HG03095 (cell line): ENCODE data around the gene GGT6.

Source experiments
- ATAC-seq: cut with Tn5 transposase; IDR thresholded peaks from one replicate; pipeline ENCODE4 v1.9.1; 2021; ENCODE audit warnings: moderate library complexity; ENCODE audit not compliant: unreplicated experiment

GGT6 gene

DNA sequence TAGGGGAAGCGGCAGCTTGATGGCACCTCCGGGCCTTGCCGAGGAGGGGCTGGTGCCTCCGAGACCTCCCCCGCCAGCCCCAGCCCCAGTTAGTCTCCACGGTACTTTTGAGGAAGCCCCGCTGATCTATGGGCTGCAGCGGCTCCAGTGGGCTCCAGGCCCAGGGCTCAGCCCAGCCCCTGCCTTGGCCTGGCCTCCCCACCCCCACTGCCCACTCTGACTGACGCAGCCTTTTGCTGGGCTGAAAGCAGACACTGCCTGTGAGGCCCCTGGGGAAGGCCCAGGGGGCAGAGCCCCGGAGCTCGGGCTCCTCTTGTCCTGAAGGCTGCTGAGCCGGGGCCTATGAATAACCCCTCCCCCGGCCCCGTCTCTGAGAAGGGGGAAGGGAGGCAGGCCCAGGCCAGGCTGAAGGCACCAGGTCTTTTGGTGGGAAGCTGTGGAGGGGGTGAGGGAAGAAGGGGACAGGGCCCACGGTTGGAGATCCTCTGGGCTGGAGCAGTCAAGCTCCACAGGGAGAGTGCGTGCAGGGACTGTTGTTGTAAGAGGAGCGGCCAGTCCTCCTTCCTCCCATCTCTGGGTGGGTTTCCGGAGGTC is 16.4 kb upstream of the GGT6 start:
- no peak for ATAC-seq

DNA sequence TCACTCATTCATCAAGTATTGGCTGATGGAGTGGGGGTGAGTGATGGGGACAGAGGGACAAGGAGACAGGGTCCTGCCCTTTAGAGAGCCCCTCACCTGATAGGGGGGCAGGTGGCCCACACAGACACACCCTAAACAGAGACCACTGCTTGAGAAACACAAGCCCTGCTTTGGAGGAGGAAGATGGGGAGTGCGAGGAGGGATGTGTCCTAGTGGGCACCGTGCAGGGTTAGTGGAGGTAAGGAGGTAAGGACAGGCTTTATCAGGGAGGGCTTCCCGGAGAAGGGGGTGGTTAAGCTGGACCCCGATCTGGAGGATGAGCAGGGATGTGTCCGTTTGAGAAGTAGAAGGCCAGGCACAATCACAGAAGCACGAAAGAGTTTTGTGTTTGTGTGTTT is 15.8 kb upstream of the GGT6 start:
- no peak for ATAC-seq

DNA sequence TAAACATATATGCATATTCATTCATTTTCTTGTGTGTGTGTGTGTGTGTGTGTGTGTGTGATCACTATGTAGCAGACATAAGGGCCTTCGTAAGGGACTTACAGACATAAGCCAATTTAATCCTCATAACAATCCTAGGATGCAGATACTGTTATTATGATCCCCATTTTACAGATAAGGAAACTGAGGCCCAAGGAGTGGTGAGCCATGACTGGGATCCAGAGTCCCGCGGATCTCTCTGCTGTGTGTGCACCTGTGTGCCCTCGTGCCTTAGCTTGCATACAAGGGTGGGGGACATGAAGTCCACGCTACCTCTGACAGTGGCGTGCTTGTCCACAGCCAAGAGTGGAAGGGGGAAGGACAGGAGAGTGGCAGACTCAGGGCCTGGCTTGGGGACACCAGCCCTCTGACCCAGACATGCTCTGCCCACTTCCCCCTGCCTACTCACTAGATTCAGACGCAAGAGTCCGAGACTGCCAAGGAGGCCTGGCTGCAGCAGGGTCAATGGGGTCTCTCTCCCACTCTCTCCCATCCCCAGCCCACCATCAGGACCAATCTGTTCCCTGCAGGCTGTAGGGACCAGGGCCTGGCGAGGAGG is 14.2 kb upstream of the GGT6 start:
- ATAC-seq: no peak

DNA sequence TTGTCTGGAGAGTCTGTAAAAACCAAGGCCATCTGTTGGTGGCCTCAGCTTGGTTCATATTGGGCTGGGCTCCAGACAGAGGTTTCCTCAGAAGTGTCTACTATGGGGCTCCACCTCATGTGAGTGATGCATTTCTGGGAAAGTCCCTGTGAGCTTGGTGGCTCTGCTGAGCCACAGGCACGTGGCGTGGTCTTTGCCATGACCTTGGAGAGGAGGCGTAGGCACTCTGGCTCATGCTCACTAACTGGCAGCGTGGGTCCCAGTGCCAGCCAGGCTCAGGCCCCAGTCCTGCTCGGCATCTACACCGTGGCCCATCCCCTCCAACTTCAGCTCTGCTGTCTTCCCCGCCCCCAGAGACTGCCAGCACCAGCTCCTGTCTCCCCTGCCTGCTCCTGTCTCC is 13.3 kb upstream of the GGT6 start:
- no peak for ATAC-seq

DNA sequence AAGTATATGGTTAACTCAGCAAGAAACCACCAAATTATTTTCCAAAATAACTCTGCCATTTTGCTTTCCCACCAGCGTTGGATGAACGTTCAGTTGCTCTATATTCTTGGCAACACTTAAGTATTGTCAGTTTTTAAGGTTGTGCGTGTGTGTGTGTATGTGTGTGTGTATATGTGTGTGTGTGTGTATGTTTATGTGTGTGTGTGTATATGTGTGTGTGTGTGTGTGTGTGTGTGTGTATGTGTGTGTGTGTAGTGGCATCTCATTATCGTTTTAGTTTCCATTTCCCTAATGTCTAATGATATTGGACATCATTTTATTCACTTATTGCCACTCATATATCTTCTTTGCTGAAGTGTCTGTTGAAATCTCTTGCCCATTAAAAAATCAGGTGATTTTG is 12.7 kb upstream of the GGT6 start:
- no peak for ATAC-seq

DNA sequence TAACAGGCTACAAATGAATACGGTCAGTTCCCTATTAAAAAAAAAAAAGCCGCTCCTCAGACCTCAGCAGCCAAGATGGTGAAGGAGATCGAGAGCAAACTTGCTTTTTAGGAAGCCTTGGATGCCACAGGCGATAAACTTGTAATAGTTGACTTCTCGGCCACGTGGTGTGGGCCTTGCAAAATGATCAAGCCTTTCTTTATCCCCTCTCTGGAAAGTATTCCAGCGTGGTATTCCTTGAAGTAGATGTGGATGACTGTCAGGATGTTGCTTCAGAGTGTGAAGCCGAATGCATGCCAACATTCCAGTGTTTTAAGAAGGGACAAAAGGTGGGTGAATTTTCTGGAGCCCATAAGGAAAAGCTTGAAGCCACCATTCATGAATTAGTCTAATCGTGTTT is 11.8 kb upstream of the GGT6 start:
- ATAC-seq: no peak

DNA sequence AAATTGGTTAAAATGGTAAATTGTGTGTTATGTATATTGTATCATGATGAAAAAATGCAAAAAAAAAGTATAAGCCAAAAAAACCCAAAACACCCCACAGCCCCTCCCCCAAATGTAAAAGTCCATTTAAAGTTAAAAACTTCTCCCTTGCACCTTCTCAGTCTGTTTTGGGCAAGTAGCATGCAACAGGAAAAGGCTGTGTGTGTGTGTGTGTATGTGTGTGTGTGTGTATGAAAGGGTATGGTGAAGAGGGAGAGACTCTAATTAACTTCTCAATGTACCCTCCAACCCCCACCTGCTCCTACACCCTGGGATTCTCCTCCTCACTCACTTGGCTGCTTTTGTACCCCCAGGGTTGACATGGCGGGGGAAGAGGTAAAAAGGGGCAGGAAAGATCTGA is 9.2 kb upstream of the GGT6 start:
- no peak for ATAC-seq

DNA sequence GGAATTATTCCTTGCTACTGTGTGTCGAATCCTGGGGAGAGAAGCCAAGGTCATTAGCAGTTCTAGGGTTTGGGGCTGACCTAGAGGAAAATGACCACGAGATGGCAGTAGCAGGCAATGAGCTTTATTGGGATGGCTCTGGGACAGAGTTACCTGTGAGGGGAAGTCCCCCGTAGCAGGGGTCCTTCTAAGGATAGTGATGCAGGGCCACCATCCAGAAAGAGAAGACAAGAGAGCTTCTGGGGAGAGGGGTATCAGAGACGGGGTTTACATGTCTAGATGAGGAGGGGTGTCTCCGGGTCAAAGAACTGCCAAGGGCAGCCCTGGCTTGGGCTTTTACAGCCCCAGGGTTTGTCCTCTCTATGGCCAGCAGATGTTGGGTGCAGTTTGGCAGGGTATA is 6.4 kb upstream of the GGT6 start:
- ATAC-seq: no peak

DNA sequence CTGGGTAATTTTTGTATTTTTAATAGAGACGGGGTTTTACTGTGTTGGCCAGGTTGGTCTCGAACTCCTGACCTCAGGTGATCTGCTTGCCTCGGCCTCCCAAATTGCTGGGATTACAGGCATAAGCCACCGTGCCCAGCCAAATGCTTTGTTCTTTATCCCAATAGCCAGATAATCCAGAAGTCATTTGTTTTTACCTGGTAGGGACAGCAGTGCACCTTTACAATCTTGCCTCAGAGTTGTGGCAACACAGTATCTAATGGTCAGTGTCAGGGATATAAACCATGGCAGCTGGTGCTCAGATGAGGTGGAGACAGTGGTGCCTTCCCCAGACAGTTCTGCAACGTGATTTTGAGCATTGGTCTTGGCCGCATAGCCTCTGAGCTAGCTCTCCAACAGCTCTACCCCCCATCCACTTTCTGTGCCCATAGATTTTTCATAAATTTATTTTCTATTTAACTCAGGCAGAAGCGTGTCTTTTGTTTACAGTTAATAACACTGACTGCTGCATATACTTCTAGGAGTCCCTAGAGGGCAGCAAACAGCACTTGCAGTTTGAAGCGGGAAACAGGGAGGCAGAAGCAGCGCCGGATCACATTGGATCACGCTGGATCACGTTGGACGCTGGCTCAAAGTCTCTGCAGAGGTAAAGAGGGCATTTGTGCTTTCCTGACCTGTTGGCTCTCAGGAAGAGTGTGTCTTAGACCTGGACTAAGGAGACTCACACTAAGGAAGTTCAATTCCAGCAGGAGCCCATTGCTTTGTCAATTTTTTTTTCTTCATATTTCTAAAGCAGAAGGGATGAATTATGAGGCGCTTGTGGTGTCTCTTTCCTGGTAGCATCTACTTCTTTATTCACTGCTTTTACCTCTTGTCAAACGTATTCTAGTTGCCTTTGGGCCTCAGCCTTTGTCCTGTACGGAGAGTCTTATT is 5.1 kb upstream of the GGT6 start:
- ATAC-seq: no peak

DNA sequence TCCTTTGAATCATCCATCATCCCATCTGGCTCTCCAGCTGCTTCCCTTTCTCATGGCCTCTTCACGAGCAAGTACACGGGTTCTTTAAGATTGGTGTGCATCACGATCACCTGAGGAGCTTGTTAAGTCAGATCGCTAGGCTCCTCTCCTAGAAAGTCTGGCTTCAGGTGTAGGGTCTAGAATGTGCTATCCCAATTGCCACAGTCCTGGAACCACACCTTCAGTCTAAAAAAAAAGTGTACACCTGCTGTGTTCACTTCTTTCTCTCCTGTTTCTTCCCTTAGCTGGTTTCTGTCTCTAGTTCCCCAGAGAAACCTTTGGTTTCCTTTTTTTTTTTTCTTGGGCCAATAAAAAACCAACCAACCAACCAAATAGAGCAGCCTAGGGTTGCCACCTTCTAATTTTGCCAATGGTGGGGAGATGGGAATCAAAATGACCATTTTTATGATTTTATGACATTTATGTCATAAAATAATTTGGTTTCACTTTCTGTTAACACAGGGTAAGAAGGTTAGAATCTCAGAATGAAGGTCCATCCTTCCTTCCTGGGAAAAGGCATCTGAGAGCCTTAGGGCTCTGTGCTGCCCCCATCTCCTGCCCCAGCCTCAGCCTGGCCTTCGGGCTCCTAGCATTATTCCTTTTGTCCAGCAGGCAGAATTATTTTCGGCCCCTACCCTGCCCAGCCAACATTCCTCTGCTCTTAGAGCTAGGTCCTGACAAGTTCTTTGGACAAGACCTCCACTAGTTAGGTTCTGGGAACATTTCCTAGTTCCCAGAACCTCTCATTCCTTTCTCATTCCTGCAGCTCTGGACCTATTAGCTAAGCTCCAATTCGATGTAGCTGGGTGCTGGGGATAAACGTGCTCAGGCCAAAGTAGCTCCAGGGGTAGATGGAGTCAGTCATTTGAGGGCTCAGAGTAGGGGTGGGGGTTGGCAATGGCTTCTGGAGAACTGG is 1.9 kb upstream of the GGT6 start:
- no peak for ATAC-seq

DNA sequence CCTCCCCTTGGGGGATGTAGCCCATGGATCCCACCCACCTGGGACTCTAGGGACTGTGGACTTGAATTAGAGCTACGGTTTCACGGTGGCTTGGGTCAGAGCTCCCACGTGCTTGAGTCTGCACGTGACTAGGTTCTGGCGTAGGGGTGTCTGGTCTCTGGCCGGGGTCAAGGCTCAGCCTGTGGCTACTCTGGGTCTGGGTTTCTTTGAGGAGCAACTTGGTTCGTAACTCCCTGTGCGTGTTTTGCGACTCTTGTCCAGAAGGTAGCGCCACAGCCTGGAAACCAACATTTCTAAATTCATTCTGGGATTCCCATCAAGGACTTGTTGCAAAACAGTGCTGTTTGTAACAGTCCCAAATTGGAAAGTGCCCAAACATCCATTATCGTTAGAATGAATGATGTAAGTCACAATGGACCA is 470 bp upstream of the GGT6 start:
- ATAC-seq: no peak

DNA sequence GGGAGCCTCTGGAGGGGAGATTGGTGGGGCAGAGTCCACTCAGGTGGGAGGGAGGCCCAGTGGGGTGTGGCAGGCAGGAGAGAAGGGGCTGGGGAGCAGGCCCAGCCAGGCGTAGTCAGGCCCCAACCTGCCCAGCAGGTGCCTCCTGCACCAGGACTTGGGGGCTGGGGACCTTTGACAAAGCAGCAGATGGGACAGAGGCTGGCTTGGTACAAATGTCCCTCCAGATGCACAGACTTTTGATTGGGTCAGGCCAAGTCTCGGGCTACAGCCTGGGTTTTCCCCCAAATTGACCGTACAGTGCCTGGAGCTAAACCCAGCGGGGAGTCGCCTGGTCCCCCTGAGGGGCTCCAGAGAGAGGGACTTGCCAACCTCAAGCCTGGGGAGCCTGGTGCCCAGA is 411 bp downstream of the GGT6 start:
- no peak for ATAC-seq

DNA sequence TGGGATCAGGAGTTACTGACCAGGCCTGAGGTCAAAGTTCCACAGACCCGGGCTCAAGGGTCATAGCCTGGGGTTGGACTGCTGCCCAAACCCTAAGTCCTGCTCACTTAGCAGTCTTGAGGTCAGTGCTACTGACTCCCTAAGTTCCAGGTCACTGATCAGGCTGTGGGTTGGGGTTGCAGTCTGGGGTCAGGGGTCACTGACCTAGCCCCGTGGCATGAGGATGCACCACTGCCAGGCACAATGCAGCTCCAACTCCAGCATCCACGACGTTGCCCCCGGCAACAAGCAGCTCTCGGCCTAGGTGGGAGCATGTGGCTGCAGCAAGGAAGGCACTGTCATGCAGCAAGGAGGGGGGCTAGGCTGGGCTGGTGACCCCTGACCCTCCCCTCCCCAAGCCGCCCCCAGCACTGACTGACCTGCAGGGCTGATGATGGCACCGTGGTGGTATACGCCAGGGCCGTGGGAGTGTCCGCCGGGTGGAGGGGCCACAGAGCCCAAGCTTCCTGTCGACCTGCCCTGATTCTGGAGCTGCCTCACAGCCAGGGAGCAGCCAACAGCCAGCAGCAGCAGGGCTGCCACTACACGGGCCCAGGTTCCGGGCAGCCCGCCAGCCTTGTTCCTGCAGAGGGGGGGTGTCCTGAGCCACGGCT is 1.1 kb downstream of the GGT6 start:
- ATAC-seq: no peak

DNA sequence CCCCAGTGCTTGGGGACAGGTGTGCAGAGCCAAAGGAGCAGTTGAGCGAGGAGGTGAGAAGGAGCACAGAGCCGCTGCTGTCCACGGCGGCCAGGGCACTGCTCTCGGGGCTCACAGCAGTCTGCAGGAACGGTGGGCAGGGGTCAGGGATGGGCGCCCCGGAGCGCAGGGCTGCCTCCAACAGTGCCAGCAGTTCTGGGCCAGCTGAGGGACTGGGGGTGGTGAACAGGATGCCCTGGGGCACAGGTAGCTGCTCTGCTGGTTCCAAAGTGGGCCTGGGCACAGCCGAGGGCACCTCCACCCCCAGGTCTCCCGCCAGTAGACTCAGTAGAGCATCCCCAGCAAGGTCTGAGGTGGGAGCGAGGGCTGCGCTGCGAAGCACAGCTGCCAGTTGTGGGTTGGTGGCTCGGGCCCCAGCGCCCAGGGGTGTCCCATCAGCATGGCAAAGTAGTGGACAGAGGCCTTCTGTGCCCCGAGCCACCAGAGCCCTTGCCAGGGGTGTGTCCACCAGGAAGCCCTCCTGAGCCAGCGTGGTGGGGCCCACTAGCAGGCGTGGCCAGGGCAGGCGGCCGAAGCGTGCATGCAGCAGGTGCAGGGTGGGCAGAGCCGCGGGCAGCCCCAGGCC is 1.9 kb downstream of the GGT6 start:
- ATAC-seq: no peak

DNA sequence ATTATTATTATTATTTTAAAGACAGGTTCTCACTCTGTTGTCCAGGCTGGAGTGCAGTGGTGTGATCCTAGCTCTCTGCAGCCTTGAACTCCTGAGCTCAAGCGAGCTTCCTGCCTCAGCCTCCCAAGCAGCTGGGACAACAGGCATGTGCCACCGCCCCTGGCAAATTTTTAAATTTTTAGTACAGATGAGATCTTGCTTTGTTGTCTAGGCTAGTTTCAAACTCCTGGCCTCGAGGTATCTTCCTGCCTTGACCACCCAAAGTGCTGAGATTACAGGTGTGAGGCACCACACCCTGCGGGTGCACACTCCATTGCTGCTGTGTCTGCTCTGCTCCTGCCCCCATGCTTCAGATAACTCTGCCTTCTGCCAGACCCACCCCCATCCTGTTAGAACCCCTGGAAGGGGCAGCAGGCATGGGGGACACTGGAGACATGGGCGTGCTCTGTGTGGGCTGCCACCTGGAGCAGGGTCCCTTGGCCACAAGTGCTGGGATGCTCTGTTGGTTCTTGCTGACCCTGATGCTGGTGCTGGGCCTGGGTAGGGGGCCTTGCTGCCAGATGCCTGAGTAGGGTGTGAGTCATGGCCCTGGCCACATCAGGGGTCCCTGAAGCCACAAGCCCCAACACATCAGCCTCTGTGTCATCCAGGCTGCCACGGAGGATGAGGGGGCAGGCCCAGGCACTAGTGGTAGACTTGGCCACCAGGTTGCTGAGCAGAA is 2.6 kb downstream of the GGT6 start:
- no peak for ATAC-seq

DNA sequence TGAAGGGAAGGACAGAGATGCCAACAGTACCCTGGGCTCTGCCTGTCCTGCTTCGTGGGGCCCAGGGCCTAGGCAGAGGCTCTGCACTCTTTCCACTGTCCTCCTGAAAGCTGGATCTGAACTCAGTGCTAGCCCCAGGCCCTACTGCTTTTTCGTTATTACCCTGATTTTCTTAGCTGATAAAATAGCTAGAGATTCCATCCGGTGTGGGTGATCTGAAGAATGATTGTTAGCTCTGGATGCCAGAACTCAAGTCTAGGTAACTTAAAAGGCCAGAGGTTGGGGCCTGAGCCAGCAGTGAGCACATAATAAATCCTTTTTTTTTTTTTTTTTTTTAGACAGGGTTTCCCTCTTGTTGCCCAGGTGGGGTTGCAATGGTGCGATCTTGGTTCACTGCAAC is 3.4 kb downstream of the GGT6 start:
- ATAC-seq: no peak

DNA sequence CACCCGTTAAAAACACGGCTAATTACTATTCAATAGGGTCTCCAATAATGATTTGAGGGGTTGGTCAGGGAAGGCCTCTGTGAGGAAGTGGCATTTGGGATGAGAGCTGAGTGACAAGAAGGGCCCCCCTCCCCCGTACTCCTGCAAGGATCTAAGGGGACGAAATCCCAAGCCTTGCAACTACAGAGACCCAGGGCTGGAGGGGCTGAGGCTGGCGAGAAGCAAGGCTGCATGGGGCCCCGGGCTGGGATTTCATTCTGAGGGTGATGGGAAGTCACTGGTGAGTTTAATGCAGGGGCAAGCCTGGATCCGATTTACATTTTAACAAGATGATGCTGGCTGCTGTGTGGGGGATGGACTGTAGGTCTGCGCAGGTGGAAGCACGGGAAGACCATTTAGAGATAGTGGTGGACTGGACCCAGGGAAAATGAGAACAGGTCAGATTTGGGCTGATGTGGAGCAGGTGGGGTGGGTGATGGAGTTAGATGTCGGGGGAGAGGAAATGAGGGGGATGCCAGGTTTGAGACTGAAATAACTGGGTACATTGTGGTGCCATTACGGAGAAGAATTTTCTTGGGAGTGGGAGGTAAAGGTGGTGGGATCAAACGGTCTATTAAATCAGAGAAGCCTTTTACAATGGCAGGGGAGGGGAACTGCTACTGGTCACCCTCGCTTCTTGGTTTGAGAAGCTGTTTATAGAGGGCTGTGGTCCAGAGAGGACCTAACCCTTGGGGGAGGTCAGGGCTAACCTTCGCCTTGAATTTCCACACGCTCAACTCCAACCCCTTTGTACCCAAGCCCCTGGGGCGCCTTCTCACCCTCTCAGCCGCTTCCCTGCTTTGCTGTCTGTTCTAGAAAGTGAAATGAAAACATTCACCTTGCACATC is 4.3 kb downstream of the GGT6 start:
- no peak for ATAC-seq

DNA sequence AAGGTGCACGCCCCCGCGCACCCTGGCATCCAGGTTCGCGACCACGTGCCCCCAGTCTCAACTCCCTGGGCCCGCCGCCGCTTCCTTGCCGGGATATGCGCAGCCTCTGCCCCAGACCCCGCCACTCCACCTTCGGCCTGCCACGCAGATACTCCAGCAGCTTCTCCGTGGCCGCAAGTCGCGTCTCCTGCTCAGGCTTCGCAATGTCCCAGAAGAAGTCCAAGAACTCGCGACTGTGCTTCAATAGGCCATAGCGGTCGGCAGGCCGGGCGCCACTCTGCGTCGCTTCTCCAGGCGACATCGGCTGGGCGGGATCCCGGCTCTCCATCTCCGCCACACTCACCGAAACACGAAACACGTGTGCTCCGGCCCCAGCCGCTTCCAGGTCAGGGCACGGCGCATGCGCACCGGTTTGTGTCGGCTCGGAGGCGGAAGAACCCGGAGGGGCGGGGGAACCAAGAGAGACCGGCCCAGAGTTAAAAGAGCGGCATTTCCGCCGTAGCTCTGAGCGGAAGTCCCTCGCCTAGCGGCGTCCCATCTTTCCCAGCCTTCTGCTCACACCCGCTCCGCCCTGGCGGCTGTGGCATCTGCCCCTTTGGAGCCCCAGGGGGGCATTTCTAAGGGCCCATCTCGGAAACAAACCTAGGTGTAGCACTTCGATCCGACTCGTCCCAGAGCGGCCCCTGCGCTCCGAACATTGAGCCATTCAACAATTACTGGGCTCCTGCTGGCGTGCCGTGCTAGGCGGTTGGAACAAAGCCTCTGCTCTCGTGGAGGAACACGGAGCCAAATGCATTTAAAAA is 5.2 kb downstream of the GGT6 start, which contains the start of gene MYBBP1A:
MYBBP1A (minus strand) TSS at position 388 of the 803 bp plus-strand sequence; CDS start at position 328, 60 bp downstream.
- ATAC-seq: peak; percentile 62
